Smooth muscle cell (in vitro differentiated cells): ENCODE data around the gene MRGPRX3. TPM values are rescaled to one million over a fixed set of nuclear protein-coding genes. Genes with fewer than 3 reads are reported as not detected.

Experiments used
- DNase-seq: peaks from one replicate; lab custom pipeline; 2025; ENCODE audit not compliant: unreplicated experiment; lab: John Stamatoyannopoulos, UW
- H2AFZ ChIP-seq: fragments of 200-600 bp; sonication (generic); 2 replicates; pipeline ENCODE4 v1.6.0; 2016; ENCODE audit warnings: antibody characterized with exemption, low read depth, mild to moderate bottlenecking
- H3F3A ChIP-seq: fragments of 200-600 bp; sonication (generic); 2 replicates; pipeline ENCODE4 v1.6.0; 2017; ENCODE audit warnings: antibody characterized with exemption, low read depth
- H3K27ac ChIP-seq: fragments of 200-600 bp; sonication (generic); 2 replicates; pipeline ENCODE4 v1.5.1; 2016; ENCODE audit warnings: low read depth, mild to moderate bottlenecking
- H3K27me3 ChIP-seq: fragments of 200-600 bp; sonication (generic); 2 replicates; pipeline ENCODE4 v1.6.1; 2016; ENCODE audit warnings: low read depth, mild to moderate bottlenecking
- H3K36me3 ChIP-seq: fragments of 200-600 bp; sonication (generic); 2 replicates; pipeline ENCODE4 v1.5.1; 2016; ENCODE audit warnings: low read depth
- H3K4me1 ChIP-seq: fragments of 200-600 bp; sonication (generic); 2 replicates; pipeline ENCODE4 v1.5.1; 2016; ENCODE audit warnings: low read depth
- H3K4me2 ChIP-seq: fragments of 200-600 bp; sonication (generic); 2 replicates; pipeline ENCODE4 v1.6.0; 2016; ENCODE audit warnings: mild to moderate bottlenecking
- H3K4me3 ChIP-seq: fragments of 200-600 bp; sonication (generic); 2 replicates; pipeline ENCODE4 v1.5.1; 2016; ENCODE audit warnings: mild to moderate bottlenecking
- H3K79me2 ChIP-seq: fragments of 200-600 bp; sonication (generic); 2 replicates; pipeline ENCODE4 v1.6.0; 2016; ENCODE audit warnings: low read depth, mild to moderate bottlenecking
- H3K9ac ChIP-seq: fragments of 200-600 bp; sonication (generic); 2 replicates; pipeline ENCODE4 v1.6.0; 2016; ENCODE audit warnings: low read depth
- H3K9me3 ChIP-seq: fragments of 200-600 bp; sonication (generic); replicated peaks from 2 replicates; pipeline ENCODE4 v1.5.1; 2016; ENCODE audit warnings: low read depth
- H4K20me1 ChIP-seq: fragments of 200-600 bp; sonication (generic); 2 replicates; pipeline ENCODE4 v1.6.0; 2016; ENCODE audit warnings: low read depth
- CTCF ChIP-seq: fragments of 200-600 bp; sonication (generic); IDR thresholded peaks from 2 replicates; pipeline ENCODE4 v1.5.1; 2017; ENCODE audit warnings: borderline replicate concordance, mild to moderate bottlenecking, antibody characterized with exemption; ENCODE audit not compliant: insufficient read depth, poor library complexity, severe bottlenecking
- WGBS: methylation state at CpG from one replicate; pipeline ENCODE4 v1.1.7; 2016; ENCODE audit warnings: low lambda C conversion rate; 5-methylcytosine and 5-hydroxymethylcytosine counted together
- polyA plus RNA-seq: library from polyadenylated mRNA; unstranded; fragments of >200 nt; fragmentation: Nextera tagmentation; extraction: Ambion mirVana; gene quantifications from 2 replicates; pipeline ENCODE4 v1.2.1, GENCODE V29; 2016
- total RNA-seq: library from RNA; depleted of rRNA; stranded (reverse); fragments of >200 nt; gene quantifications from 2 replicates; pipeline ENCODE4 v1.2.3, GENCODE V29; 2014

Gene MRGPRX3
- total and polyA plus RNA-seq, 2 experiments from 2014 or later: not detected

DNA sequence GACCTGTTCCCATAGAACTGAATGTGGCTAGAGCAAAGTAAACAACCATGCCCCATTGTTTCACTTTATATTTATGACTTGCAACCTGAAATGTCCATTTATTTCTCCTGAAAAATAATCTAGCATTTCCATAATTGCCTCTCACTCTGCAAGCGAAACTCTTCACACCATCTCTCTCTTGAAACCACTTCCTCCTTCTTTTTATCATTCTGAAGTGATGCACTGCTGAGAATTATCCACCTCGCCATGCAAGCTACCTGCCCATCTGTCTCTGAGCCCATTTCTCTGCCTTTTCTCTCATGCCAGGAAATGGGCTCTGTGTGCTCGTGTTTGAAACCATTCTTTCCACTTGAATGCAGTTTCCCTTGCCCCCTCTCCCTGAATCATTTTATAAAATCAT, 13.5 kb downstream of the MRGPRX3 start:
- Histone ChIP-seq H3K4me2 (no peak overlapping the region), H3K4me3 (no peak overlapping the region), H3F3A (no peaks in the 10 kb centered on the region), H3K27ac (no peak overlapping the region), H3K9me3 (no peaks in the 10 kb centered on the region), H4K20me1 (no peaks in the 10 kb centered on the region), H3K79me2 (no peaks in the 10 kb centered on the region), H2AFZ (no peak overlapping the region), H3K36me3 (no peaks in the 10 kb centered on the region), H3K27me3 (peaks cover 4% of the 10 kb centered on the region), H3K4me1 (no peaks in the 10 kb centered on the region), H3K9ac (no peak overlapping the region)
- TF ChIP-seq CTCF: no peak
- no peak for DNase-seq
- 65% methylated on average over 3 of the region's 3 CpGs for WGBS

DNA sequence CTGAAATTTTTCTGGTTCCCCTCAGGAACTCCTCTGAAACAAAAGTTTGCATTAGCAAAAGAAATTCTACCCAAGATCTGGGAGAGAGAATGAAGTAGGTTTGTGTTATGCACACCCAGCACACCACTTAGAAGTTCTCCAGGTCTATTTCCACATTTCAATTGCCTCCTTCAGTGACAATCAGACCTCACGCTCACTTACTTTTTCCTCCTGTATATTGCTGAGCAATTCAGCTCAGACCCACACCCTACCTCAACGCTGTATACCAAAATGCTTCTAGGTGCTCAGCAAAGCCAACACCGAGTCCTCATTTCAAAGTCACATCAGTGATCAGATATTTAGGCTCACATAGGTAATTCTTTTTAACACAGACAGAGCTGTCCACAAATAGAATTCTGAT, 19.2 kb downstream of the MRGPRX3 start:
- no peaks in the 10 kb centered on the region for H4K20me1 ChIP-seq
- H3K27me3 ChIP-seq: peaks cover 10% of the 10 kb centered on the region
- 78% methylated on average over 3 of the region's 3 CpGs for WGBS
- H3K4me3 ChIP-seq: no peak overlapping the region
- H3K9me3 ChIP-seq: no peaks in the 10 kb centered on the region
- no peak overlapping the region for H2AFZ ChIP-seq
- H3K9ac ChIP-seq: no peak overlapping the region
- DNase-seq: no peak
- TF ChIP-seq CTCF: no peak
- H3K79me2 ChIP-seq: no peaks in the 10 kb centered on the region
- H3K4me1 ChIP-seq: no peaks in the 10 kb centered on the region
- no peak overlapping the region for H3K27ac ChIP-seq
- no peaks in the 10 kb centered on the region for H3F3A ChIP-seq
- no peak overlapping the region for H3K4me2 ChIP-seq
- H3K36me3 ChIP-seq: no peaks in the 10 kb centered on the region

GRCh38 chr11:18168372-18168771, 36.0 kb downstream of the MRGPRX3 start:
- no peaks in the 10 kb centered on the region for H4K20me1 ChIP-seq
- H3K36me3 ChIP-seq: no peaks in the 10 kb centered on the region
- no peaks in the 10 kb centered on the region for H3K9me3 ChIP-seq
- H3K4me2 ChIP-seq: no peak overlapping the region
- H3K9ac ChIP-seq: no peak overlapping the region
- H3F3A ChIP-seq: no peaks in the 10 kb centered on the region
- no peak overlapping the region for H3K4me3 ChIP-seq
- no peak for TF ChIP-seq CTCF
- H3K27me3 ChIP-seq: peaks cover 13% of the 10 kb centered on the region
- WGBS: 39% methylated on average over 1 of the region's 1 CpG
- no peak overlapping the region for H3K27ac ChIP-seq
- no peaks in the 10 kb centered on the region for H3K4me1 ChIP-seq
- no peak overlapping the region for H2AFZ ChIP-seq
- no peaks in the 10 kb centered on the region for H3K79me2 ChIP-seq
- no peak for DNase-seq

DNA sequence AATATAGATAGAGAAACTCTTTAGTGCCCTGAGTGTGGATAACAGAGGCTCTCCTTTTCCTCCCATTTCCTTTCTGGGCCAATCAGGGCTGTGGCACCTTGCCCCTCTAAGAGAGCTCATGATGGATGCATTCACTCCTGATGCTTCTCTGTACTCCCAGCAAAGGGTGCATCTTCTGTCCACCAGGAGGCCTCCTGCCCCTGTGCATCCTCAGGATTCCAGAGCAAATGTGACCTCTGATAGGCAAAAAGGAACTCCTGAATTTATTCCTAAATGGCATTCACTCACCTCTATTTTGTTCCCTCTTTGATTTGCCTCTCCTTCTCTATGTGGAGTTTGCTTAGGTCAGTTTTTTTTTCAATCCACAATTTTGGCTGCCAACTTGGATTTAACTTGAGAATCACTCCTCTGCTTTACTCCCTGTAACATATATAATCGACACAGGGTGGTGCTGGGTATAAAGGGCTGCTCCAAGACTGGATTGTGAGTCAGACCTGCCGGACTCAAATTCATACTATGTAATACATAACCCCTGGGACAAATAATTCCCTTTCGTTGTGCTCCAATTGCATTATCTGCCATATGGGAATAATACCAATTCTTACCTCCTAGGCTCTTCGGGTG, 39.1 kb downstream of the MRGPRX3 start:
- WGBS: 84% methylated on average over 4 of the region's 4 CpGs
- H3K36me3 ChIP-seq: no peaks in the 10 kb centered on the region
- H3K4me2 ChIP-seq: no peak overlapping the region
- no peak overlapping the region for H3K9ac ChIP-seq
- H4K20me1 ChIP-seq: no peaks in the 10 kb centered on the region
- no peaks in the 10 kb centered on the region for H3F3A ChIP-seq
- no peak overlapping the region for H3K27ac ChIP-seq
- no peak overlapping the region for H3K4me3 ChIP-seq
- H2AFZ ChIP-seq: no peak overlapping the region
- H3K79me2 ChIP-seq: no peaks in the 10 kb centered on the region
- DNase-seq: no peak
- peaks cover 20% of the 10 kb centered on the region for H3K27me3 ChIP-seq
- peak; percentile 47 for TF ChIP-seq CTCF
- H3K9me3 ChIP-seq: no peaks in the 10 kb centered on the region
- no peaks in the 10 kb centered on the region for H3K4me1 ChIP-seq
